Middle frontal gyrus (tissue), 1 donor: ENCODE measurements around the gene OR5AL1.
"Not testable (repeated sequence)": the region's sequence is repeated elsewhere in the genome, so short reads cannot be mapped to it uniquely, and the experiment has no call there.

Experiments
- DNase-seq: peaks from one replicate; pipeline ENCODE4 v3.0.0-alpha.2; 2015; ENCODE audit warnings: low spot score; ENCODE audit errors: extremely low spot score

OR5AL1 gene

DNA sequence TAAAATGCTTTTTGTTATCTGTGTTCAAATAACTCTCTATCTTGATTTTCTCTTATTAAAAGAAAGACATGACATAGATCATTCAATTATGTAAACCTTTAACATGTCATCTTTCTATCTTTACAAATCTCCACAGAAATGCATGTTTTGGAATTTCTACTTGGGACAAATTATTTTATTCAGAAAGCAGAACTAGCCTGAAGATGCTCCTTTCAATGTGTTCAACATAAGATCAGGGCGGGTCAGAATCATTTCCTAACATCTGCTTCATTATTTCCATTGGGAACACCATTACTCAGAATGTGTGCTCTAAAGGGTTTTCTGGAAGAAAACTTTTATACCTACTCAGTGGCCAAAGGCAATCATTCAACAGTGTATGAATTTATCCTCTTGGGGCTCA is at the start of gene OR5AL1:
OR5AL1 (plus strand) TSS at position 301 of the 400 bp plus-strand sequence.
- no peak for DNase-seq

- no peak for DNase-seq
These were observed 37.2 kb upstream of the OR5AL1 start, which contains the start of gene OR8U1 for GRCh38 chr11:56375324-56375723. TSS of gene OR8U1 (plus strand) at chr11:56375624. CDS start at chr11:56375624, 0 bp downstream.

GRCh38 chr11:56380120-56380519 is 32.4 kb upstream of the OR5AL1 start:
- DNase-seq: no peak

GRCh38 chr11:56394381-56394780 is 18.1 kb upstream of the OR5AL1 start:
- DNase-seq: no peak

DNA sequence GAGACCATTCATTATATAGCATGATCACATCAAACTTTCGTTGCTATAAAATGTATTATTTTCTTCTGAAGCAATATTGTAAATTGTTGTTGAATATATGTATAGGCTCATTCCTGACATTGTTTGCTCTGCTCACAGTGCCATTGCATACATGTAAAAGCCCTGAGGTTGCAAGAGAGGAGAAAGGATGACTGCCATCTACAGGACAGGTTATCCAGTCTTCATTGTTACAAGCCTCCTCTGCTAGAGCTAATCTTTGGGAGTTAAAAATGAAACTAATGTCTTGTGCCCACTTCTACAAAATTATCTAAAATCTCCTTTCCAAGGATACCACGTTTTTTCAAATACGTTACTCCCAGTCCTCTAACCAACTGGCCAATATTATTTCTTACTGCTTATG is 16.4 kb upstream of the OR5AL1 start:
- DNase-seq: no peak

DNA sequence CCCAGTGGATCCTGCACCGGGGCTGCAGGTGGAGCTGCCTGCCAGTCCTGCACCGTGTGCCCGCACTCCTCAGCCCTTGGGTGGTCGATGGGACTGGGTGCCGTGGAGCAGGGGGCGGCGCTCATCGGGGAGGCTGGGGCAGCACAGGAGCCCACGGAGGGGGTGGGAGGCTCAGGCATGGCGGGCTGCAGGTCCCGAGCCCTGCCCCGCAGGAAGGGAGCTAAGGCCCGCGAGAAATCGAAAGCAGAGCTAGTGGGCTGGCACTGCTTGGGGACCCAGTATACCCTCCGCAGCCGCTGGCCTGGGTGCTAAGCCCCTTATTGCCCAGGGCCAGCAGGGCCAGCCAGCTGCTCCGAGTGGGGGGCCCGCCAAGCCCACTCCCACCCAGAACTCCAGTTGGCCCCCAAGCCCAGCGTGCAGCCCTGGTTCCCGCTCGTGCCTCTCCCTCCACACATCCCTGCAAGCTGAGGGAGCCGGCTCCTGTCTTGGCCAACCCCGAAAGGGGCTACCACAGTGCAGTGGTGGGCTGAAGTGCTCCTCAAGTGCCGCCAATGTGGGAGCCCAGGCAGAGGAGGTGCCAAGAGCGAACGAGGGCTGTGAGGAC is 10.5 kb upstream of the OR5AL1 start:
- DNase-seq: not testable (repeated sequence)

GRCh38 chr11:56404393-56404792 is 8.1 kb upstream of the OR5AL1 start:
- no peak for DNase-seq

- no peak for DNase-seq
These were observed 1.7 kb upstream of the OR5AL1 start for GRCh38 chr11:56410801-56411200.

DNA sequence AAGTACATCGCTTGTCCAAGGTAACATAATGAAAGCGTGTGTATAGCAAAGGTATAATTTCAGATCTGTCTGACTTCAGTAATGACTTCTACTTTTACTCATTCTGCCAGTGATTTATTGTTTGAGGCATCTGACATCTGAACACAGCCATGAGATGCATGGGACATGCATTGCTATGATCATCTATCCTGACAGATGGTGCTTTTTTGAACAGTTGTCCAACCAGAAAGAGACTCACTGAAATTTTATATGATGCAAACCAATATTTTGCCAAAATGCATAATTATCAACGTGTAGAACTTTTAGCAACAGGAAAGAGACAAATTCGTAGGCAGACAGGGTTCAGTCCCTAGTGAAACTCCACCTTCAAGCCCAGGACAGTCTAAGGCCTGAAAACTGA is 41.0 kb downstream of the OR5AL1 start:
- no peak for DNase-seq

GRCh38 chr11:56457076-56457475 is 44.6 kb downstream of the OR5AL1 start:
- DNase-seq: no peak
